Coronary artery (tissue), 2 donors: ENCODE results near the gene TRIM33.
"Not testable (repeated sequence)": the region's sequence is repeated elsewhere in the genome, so short reads cannot be mapped to it uniquely, and the experiment has no call there.

Source experiments
- DNase-seq: peaks from one replicate; pipeline ENCODE4 v3.0.0-alpha.2; 2017; ENCODE audit warnings: low spot score
- H3K27ac ChIP-seq, 2 donors: fragments of 200-600 bp; sonication (generic); one replicate each; pipeline ENCODE4 v1.5.1; 2016 to 2019
- H3K4me3 ChIP-seq: fragments of 200-600 bp; sonication (generic); 2 replicates; pipeline ENCODE4 v1.5.1; 2016; ENCODE audit warnings: mild to moderate bottlenecking, moderate library complexity
- TF ChIP-seq, protein P1 (sequence below): fragments of 200-600 bp; sonication (generic); IDR thresholded peaks from one replicate; pipeline ENCODE4 v1.5.1; 2019; ENCODE audit warnings: antibody characterized with exemption

The TRIM33 gene

DNA sequence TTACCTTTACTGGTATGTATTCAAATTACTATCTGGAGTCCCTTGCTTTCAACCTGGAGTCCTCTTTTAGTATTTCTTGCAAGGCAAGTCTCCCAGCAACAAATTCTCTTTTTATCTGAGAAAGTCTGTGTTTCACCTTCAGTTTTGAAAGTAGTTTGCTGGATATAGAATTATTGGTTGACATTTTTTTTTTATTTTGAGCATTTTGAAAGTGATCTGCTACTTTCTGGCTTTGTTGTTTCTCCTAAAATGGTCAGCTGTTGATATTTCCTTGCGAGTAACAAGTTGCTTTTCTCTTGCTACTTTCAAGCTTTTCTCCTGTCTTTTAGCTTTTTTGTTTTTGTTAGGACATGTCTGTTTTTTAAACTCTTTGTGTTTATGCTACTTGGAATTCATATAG, 126.1 kb downstream of the TRIM33 start:
- H3K4me3 ChIP-seq, result no peak overlapping the region
- no peak for DNase-seq
- no peak overlapping the region for H3K27ac ChIP-seq
- TF ChIP-seq, protein P1, sequence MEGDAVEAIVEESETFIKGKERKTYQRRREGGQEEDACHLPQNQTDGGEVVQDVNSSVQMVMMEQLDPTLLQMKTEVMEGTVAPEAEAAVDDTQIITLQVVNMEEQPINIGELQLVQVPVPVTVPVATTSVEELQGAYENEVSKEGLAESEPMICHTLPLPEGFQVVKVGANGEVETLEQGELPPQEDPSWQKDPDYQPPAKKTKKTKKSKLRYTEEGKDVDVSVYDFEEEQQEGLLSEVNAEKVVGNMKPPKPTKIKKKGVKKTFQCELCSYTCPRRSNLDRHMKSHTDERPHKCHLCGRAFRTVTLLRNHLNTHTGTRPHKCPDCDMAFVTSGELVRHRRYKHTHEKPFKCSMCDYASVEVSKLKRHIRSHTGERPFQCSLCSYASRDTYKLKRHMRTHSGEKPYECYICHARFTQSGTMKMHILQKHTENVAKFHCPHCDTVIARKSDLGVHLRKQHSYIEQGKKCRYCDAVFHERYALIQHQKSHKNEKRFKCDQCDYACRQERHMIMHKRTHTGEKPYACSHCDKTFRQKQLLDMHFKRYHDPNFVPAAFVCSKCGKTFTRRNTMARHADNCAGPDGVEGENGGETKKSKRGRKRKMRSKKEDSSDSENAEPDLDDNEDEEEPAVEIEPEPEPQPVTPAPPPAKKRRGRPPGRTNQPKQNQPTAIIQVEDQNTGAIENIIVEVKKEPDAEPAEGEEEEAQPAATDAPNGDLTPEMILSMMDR, result no peak

DNA sequence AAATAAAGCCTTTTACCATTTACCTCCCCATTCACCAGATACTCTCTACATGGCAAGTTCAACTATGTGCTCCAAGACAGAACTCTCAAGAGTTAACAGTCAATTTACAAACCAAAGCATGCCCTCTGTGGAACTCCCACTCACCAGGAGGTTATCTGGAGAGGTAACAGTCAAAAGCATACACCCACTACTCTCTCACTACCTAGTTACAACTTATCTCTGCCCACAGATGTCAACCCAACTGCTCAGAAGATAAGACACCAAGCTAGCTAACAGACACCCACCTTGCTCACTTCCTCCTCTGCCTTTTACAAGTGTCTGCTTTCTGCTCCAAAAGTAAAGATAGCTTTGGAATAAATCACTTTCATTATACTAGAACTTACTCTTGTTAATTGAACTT, 131.0 kb downstream of the TRIM33 start:
- TF ChIP-seq, protein P1, result no peak
- no peak for DNase-seq
- Histone ChIP-seq H3K4me3 (no peak overlapping the region), H3K27ac (no peak overlapping the region)

DNA sequence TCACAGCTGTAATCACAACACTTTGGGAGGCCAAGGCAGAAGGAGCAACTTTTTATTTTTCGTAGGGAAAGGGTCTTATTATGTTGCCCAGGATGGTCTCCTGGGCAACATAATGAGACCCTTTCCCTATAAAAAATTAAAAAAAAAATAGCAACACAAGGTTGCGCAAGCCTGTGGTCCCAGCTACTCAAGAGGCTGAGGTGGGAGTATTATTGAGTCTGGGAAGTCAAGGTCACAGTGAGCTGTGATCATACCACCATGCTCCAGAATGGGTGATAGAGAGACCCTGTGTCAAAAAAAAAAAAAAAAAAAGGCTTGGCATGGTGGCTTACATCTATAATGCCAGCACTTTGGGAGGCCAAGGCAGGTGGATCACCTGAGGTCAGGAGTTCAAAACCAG, 131.6 kb downstream of the TRIM33 start:
- DNase-seq, result no peak
- no peak overlapping the region for H3K4me3 ChIP-seq
- no peak overlapping the region for H3K27ac ChIP-seq
- TF ChIP-seq, protein P1, result no peak

DNA sequence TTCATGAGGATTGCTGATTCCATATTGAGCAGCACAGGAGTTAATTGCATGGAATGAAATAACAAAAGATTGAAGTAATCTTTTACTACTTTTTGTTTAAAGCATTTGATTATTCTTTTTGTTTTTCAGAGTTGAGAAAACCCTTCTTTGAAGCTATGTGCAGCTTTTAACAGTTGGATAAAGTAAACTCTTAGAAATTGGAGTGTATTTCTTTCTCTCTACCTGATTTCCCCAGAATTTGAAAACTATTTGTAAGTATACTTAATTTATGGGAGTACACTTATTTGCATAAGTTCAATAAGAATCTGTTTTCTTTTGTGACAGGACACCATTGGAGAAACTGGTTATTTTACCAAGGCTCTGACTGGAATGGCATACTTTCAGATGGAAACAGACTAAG, 133.6 kb downstream of the TRIM33 start:
- TF ChIP-seq, protein P1, result no peak
- no peak for DNase-seq

DNA sequence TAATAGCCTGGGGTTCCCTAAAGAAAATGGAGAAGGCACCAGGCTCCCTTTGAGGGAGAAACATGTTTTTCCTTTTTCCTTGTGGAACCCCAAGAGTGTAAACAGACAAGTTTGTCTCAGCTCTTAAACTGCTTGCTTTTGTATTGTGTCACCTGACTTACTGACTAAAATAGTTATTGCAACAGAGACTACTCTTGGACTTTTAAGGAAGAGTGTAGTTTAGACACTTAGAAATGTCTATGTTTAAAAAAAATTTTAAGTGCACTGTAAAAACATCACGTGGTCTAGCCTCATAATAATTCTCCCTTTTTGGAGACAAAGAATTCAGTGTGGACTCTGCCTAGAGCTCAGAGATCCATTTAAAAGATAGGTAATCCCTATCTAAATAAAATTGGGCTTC, 141.1 kb downstream of the TRIM33 start:
- DNase-seq, result no peak
- Histone ChIP-seq H3K4me3 (no peak overlapping the region), H3K27ac (peak overlapping the region; percentile 5 to 45)
- TF ChIP-seq, protein P1, result no peak

More for the DNA sequence above, 133.6 kb downstream of the TRIM33 start:
- Histone ChIP-seq H3K4me3 (no peak overlapping the region), H3K27ac (no peak overlapping the region)

DNA sequence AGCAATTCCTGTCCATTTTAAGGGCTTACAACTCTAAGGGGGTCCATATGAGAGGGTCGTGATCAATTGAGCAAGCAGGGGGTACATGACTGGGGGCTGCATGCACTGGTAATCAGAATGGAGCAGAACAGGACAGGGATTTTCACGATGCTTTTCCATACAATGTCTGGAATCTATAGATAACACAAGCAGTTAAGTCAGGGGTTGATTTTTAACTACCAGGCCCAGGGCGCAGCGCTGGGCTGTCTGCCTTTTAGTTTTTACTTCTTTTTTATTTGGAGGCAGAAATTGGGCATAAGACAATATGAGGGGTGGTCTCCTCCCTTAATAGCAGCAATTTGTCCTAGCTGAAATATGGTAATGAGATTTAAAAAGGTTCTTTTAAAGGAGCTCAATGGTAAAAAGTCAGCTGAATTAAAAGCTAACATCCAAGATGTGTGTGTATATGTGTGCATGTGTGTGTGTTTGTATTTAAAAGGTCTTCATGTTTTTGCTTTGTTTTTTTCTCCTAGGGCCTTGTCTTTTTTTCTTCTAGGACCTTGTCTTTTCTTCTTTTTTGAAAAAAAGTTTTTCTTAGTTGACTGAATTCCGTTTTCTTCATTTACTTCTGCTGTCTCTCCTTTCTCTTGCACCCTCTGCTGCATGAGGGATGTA, 141.6 kb downstream of the TRIM33 start:
- not testable (repeated sequence) for DNase-seq, H3K4me3 ChIP-seq
- H3K27ac ChIP-seq, result peak overlapping the region; percentile 33 to 45

DNA sequence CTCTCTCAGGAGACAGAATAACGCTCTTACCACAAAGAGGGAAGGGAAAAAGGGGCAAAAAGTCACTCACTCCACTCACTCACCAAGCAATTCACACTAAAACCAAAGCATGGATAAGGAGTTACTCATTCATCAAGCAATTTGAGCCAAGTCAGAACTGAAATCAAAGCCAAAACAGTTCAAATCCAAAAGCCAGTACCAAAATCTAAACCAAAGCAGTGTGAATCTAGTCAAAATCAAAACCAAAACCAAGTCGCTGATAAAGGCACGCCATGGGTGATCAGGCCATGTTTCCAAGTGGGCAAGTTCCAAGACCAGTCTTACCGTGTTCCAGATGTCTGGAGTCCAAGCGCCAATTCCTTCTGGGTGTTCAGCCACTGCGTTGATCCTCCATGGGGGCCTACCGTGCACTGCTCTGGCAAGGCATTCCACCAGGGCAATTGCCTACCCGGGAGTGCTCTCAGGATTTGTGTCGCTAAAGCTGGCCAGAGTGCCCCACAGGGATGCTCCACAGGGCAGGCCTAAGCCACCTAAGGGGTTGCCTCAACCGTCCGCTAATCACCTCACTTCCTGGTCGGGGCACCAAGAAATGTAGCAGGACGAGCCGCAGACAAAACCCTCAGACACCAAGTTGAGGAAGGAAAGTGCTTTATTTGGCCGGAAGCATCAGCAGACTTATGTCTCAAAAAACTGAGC, 142.3 kb downstream of the TRIM33 start:
- Histone ChIP-seq H3K4me3 (no peak overlapping the region), H3K27ac (peak overlapping the region; percentile 33 to 45)
- TF ChIP-seq, protein P1, result no peak
- no peak for DNase-seq
